ENCODE data around the gene SIPA1. TPM values are rescaled to one million over a fixed set of nuclear protein-coding genes. Genes with fewer than 3 reads are reported as not detected.

The SIPA1 gene
- total RNA-seq, 8 experiments from 2014 or later, result 4.8 to 16.1 (median 8.0) TPM

DNA sequence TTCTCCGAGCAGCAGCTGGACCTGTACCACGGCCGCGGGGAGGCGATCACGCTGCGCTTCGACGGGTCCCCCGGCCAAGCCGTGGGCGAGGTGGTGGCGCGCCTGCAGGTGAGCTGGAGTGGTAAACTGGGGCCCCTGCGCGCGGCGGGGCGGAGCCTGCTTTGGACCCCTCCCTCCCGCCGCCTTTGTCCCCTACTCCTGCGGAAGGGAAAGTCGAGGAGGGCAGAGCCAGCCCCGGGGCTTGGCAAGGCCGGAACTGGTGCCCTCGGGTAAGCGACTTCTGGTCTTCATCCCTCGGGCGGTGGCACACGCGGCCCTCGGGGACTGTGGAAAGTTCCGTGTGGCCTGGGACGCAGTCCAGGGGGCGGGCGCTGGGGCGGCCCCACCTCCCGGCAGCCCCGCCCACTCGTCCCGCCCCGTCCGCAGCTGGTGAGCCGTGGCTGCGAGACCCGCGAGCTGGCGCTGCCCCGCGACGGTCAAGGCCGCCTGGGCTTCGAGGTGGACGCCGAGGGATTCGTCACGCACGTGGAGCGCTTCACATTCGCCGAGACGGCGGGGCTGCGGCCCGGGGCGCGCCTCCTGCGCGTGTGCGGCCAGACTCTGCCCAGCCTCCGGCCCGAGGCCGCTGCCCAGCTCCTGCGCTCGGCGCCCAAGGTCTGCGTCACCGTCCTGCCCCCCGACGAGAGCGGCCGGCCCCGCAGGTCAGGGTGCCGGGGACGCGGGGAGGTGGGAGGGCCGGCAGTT, 9.2 kb downstream of the SIPA1 start:
- in situ Hi-C loops (cut with MboI; ENCODE audit: low pct_unique_long_range_greater_than_20kb in 2 of 9, low sequenced_read_pairs in 9 of 9, unreplicated experiment in 9 of 9), result no loop called here
- no peak overlapping the region for H3K27ac ChIP-seq
- peak in 4 of 8 experiments; percentile 5 to 55 (median 32) for ATAC-seq (replicated peaks in 6 of 8)
- H3K4me1 ChIP-seq (replicated peaks in 1 of 2), result peaks cover 7 to 25% of the 10 kb centered on the region in 2 donors
- WGBS, 10 experiments, result 16 to 31% (median 30%) methylated on average over 2 to 9 of the region's 87 CpGs; no CpG with 5 or more reads in 7 of the 10 experiments
- peak overlapping the region in 2 of 5 donors; percentile 9 to 23 for H3K4me3 ChIP-seq

DNA sequence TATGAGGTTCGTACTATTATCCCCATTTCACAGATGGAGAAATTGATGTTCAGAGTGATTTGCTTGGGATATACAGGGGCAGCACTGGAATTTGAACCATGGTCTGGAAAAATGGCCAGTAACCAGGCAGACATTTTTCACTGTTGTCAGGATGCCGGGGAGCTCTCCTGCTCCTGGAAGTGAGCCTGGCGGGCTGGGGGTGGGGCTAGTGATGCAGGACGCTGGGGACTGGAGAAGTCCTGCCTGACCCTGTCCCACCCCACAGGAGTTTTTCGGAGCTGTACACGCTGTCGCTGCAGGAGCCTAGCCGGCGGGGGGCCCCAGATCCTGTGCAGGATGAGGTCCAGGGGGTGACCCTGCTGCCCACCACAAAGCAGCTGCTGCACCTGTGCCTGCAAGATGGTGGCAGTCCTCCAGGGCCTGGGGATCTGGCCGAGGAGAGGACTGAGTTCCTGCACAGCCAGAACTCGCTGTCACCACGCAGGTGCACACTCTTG, 11.1 kb downstream of the SIPA1 start:
- Histone ChIP-seq H3K4me1 (replicated peaks in 1 of 2) (peaks cover 18 to 27% of the 10 kb centered on the region in 2 donors), H3K4me3 (no peak overlapping the region), H3K27ac (no peak overlapping the region)
- ATAC-seq (replicated peaks in 6 of 8), result no peak
- in situ Hi-C loops (cut with MboI; ENCODE audit: low pct_unique_long_range_greater_than_20kb in 2 of 9, low sequenced_read_pairs in 9 of 9, unreplicated experiment in 9 of 9), result no loop called here
- 83 to 100% (median 100%) methylated on average over 1 to 4 of the region's 12 CpGs; no CpG with 5 or more reads in 5 of the 10 experiments for WGBS, 10 experiments

DNA sequence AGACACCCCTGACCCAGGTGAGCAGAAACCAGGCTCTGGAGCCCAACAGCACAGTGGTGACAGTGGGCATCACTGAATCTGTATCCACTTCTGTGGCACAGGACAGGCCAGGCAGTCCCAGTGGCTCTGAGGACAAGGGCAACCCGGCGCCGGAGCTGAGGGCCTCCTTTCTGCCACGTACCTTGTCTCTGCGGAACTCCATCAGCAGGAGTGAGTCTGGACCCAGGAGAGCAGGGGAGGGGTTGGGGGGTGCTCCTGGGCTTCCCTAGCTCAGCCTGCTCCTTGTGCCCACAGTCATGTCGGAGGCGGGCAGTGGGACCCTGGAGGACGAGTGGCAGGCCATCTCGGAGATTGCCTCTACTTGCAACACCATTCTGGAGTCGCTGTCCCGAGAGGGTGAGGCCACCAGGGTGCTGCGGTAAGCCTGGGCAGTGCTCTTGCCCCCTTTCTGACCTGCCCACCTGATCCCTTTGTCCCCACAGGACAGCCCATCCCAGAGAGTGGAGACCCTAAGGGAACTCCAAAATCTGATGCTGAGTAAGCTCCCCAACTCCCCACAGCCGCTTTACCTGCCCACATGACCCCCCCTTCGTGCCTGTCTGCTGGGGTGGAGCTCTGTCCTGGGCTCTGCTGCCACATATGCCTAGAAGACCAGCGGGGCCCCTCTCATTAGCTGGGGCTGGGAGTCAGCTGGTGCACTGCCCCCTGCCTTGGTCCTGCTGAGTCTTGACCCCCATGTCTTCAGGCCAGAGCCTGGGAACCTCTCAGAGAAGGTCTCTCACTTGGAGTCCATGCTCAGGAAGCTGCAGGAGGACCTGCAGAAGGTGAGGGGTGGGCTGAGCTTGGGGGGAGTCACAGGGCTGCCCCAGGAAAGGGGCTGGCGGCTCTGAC, 12.0 kb downstream of the SIPA1 start:
- no peak for ATAC-seq (replicated peaks in 6 of 8)
- 60 to 80% methylated on average over 2 of the region's 16 CpGs; no CpG with 5 or more reads in 8 of the 10 experiments for WGBS, 10 experiments
- Histone ChIP-seq H3K4me3 (no peak overlapping the region), H3K27ac (peak overlapping the region in 1 of 2 donors; percentile 7), H3K4me1 (replicated peaks in 1 of 2) (peaks cover 20 to 25% of the 10 kb centered on the region in 2 donors)
- in situ Hi-C loops (cut with MboI; ENCODE audit: low pct_unique_long_range_greater_than_20kb in 2 of 9, low sequenced_read_pairs in 9 of 9, unreplicated experiment in 9 of 9), result no loop called here

DNA sequence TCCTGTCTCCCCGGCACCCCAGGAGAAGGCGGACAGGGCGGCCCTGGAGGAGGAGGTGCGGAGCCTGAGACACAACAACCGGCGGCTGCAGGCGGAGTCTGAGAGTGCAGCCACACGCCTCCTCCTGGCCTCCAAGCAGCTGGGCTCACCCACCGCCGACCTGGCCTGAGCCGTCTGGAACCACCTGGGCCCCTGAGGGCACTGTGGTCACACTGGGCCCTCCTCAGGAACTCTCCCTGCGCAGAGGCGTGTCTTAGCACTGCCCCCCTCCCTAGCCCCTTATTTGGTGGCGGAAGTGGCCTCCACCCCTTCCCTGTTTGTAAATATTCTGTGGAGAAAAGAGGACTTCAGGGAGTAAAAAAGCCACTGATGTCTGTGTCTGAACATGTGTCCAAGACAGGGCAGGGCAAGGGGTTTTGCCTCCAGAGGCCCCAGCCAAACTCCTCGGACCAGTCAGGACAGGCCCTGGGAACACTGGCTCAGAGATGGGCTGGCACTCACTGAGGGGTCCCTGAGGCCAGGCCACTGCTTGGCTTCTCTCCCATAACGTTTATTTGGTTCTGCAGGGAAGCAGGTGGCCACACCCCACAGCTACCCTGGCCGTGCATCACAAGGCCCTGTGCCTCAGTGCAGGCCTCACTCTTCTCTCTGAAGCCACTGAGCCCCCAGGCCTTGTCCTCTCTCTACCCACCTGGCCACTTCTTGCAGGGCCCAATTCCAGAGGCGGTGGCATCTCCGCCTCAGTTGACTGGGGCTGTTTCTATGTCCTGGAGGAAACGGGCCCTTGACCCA, 12.8 kb downstream of the SIPA1 start:
- ATAC-seq (replicated peaks in 6 of 8), result peak in 2 of 8 experiments; percentile 3
- WGBS, 10 experiments, result 0 to 100% (median 75%) methylated on average over 2 to 7 of the region's 20 CpGs; no CpG with 5 or more reads in 3 of the 10 experiments
- Histone ChIP-seq H3K4me3 (no peak overlapping the region), H3K27ac (peak overlapping the region in 1 of 2 donors; percentile 7), H3K4me1 (replicated peaks in 1 of 2) (peaks cover 20 to 25% of the 10 kb centered on the region in 2 donors)
- in situ Hi-C loops (cut with MboI; ENCODE audit: low pct_unique_long_range_greater_than_20kb in 2 of 9, low sequenced_read_pairs in 9 of 9, unreplicated experiment in 9 of 9), result no loop called here

DNA sequence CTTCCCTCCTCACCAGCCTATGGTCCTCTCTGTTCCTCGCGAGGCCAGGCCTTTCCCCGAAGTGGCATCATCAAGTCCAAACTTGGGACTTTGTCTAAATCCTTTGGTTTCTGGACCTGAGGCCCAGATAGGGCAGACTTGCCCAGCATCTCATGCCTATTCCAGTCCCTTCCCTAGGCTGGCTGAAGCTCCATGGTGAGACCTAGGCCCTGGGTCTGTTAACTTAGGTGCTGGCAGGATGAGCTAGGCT, 13.4 kb downstream of the SIPA1 start:
- Histone ChIP-seq H3K27ac (peak overlapping the region in 1 of 2 donors; percentile 94), H3K4me1 (replicated peaks in 1 of 2) (peaks cover 20 to 25% of the 10 kb centered on the region in 2 donors), H3K4me3 (no peak overlapping the region)
- in situ Hi-C loops (cut with MboI; ENCODE audit: low pct_unique_long_range_greater_than_20kb in 2 of 9, low sequenced_read_pairs in 9 of 9, unreplicated experiment in 9 of 9), result no loop called here
- 80 to 100% (median 98%) methylated on average over 1 to 3 of the region's 3 CpGs; no CpG with 5 or more reads in 6 of the 10 experiments for WGBS, 10 experiments
- ATAC-seq (replicated peaks in 6 of 8), result no peak

DNA sequence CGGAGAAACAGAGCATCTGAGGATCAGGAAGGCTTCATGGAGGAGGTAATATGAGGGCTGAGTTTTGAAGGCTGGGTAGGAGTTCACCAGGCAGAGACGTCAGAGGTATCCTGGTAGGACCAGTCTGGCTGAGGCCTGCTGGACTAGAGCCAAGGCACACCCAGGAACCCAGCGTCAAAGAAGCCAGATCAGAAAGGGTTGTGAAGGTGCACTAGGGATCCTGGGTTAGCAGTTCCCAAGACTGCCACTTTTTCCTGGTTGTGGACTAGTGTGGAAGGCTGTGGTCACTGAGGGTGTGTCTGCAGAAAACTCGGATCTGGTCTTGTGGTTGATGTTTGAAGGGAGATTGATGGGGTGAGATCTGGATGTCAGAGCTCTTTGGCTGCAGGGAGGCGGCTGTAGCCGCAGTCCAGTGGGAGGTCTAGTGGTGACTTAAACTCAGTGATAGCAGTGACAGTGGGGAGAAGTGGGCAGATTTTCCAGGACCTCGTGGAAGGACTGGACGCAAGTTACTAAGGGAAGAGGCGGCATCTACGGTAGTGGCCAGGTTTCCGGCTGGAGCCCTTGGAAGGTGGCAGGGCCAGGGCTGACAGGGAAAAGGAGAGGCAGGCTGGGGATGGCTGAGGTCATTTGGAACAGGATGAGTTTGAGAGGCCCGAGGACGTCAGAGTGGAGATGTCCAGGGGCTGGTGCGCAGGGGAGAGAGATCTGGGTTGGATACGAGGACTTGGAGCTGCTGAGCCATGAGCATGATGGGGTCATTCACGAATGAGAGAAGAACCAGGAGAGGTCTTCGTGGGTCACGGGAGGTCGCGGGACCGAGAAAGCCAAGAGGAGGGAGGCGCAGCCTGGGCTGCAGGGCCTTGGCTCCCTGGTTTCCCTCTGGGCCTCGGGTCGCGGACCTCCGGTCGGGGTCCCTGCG, 13.9 kb downstream of the SIPA1 start:
- peak overlapping the region; percentile 41 to 49 (median 45) for H3K4me3 ChIP-seq
- H3K27ac ChIP-seq, result peak overlapping the region; percentile 94 to 97
- WGBS, 10 experiments, result 0 to 90% (median 53%) methylated on average over 1 to 11 of the region's 28 CpGs; no CpG with 5 or more reads in 1 of the 10 experiments
- in situ Hi-C loops (cut with MboI; ENCODE audit: low pct_unique_long_range_greater_than_20kb in 2 of 9, low sequenced_read_pairs in 9 of 9, unreplicated experiment in 9 of 9), result no loop called here
- peak; percentile 4 to 43 (median 24) for ATAC-seq (replicated peaks in 6 of 8)
- H3K4me1 ChIP-seq (replicated peaks in 1 of 2), result peaks cover 20 to 25% of the 10 kb centered on the region in 2 donors

DNA sequence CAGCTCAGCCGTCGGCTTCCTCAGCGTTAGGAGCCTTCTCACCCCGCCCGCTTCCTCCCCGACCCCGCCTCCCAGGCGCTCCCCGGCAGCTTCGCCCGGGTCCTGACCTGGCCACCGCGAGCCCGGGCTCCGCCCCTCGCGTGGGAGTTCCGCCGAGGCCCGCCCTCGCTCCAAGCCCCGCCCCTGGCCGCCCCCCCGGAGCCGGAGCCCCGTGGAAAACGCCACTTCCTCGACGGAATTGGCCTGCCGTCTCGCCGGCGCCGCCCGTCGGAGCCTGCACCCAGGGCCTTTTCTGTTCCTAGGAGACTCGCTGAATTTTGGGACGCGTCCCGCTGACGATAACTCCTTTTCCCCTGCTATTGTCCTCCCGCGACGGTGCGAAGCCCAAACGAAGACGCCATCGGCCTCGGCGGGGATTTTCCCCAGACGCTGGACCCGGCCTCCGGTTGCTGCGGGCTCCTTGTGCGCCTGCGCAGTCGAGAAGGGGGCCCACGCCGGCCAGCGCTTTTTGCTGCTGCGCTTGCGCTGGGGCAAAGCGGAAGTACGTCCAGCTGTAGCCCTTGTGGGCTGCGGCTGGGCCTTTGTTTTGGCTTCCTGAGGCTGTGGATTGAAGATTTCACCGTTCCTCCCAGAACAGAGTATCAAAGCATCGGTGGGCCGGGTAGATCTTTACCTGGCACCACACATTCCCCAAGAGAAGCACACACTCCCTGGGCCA, 14.8 kb downstream of the SIPA1 start:
- peak overlapping the region; percentile 41 to 49 (median 45) for H3K4me3 ChIP-seq
- 0 to 2% (median 1%) methylated on average over 3 to 23 of the region's 68 CpGs; no CpG with 5 or more reads in 6 of the 10 experiments for whole genome bisulfite sequencing, 10 experiments
- peak; percentile 66 to 84 (median 78) for ATAC-seq (replicated peaks in 6 of 8)
- peak overlapping the region; percentile 94 to 97 for H3K27ac ChIP-seq
- peaks cover 20 to 25% of the 10 kb centered on the region in 2 donors for H3K4me1 ChIP-seq (replicated peaks in 1 of 2)
- in situ Hi-C loops (cut with MboI; ENCODE audit: low pct_unique_long_range_greater_than_20kb in 2 of 9, low sequenced_read_pairs in 9 of 9, unreplicated experiment in 9 of 9), result no loop called here

DNA sequence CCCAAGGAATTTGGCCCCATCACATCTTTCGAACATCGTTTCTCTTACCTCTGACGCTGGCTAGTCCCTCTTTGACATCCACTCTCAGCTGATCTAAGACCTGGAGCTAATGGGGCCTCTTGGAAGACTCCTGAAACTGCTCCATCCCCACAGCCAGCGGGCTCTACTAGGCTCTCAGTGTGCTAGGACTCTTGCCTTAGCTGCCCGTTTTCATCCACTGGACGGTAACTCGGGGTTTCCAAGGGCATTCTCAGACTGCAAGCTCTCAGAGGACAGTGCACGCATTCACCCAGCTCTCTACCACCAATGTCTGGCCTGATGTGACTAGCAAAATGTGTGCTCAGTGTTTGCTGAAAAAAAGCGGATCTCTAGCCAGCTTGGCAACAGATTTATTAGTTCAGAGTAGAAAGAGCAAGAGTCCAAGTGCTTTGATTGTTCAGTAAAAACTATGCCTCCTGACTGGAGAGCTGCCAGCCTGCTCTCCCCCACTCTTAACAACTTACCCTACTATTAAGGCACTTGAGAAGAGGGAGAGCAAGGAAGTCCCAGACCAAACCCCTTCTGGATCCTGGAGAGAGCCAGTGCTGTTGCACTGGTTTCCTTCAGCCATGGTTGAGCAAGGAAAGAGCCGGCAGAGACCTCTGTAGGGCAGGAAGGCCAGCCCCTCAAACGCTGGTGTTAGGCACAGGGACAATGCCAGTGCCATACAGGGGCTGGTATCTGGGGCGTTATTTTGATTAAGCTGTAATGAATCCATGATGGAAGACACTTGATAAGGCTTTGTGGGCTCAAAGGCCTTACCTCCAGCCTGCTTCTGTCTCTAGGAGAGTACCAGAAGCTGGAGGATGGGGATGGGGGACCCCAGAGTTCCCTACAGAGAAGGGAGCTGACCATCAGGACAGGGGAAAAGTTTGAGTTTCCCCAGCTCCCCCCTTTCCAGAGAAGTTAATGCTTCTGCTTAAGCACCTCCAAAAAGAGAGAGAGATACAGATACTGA, 15.6 kb downstream of the SIPA1 start:
- 20 to 100% (median 64%) methylated on average over 1 to 8 of the region's 12 CpGs; no CpG with 5 or more reads in 3 of the 10 experiments for WGBS, 10 experiments
- Histone ChIP-seq H3K27ac (peak overlapping the region; percentile 94 to 97), H3K4me1 (replicated peaks in 1 of 2) (peaks cover 20 to 25% of the 10 kb centered on the region in 2 donors), H3K4me3 (peak overlapping the region; percentile 41 to 49 (median 45))
- in situ Hi-C loops (cut with MboI; ENCODE audit: low pct_unique_long_range_greater_than_20kb in 2 of 9, low sequenced_read_pairs in 9 of 9, unreplicated experiment in 9 of 9), result no loop called here
- ATAC-seq (replicated peaks in 6 of 8), result peak in 6 of 8 experiments; percentile 1 to 16 (median 4)

DNA sequence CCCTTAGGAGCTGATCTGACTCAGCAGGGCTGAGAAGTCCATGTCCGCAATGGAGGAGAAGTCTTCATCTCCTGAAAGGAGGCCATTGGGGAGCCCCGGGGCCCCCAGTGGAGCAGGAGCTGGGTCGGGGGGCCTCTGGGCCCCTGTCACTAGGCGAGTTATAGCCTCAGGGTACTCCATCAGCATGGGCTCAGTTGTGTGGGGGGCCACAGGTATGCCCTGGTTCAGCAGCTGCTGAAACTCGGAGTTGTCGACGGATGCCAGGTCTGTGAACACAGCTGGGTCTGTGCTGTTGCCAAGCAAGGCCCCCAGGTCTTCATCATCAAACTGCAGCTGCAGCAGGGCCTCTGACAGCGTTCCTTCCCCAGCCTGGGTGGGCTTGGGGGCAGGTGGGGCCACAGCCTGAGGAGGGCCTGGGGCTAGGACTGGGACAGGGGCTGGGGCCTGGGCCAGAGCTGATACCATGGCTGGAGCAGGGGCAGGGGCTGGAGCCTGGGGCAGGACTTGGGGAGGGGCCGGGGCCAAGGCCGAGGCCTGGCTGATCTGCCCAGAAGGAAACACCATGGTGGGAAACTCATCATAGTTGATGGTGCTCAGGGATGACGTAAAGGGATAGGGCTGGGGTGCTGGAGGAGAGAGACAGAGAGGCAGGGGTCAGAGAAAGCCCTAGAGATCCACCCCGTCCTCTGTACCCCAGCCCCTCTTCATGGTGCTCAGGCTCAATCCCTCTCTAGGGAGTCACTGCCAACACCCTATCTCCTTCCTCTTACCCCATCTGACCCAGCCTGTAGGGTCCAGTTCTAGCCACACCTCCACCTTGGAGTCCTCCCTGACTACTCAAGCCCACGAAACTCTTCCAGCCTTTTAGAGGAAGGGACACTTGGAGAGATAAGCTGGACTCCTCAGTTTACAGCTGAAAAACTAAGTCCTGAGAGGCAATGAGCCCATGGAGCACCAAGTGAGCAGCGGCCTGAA, 16.8 kb downstream of the SIPA1 start:
- WGBS, 10 experiments, result 60 to 100% (median 100%) methylated on average over 1 to 2 of the region's 14 CpGs; no CpG with 5 or more reads in 5 of the 10 experiments
- no peak for ATAC-seq (replicated peaks in 6 of 8)

More for the DNA sequence above, 16.8 kb downstream of the SIPA1 start:
- H3K27ac ChIP-seq, result no peak overlapping the region
- in situ Hi-C loops (cut with MboI; ENCODE audit: low pct_unique_long_range_greater_than_20kb in 2 of 9, low sequenced_read_pairs in 9 of 9, unreplicated experiment in 9 of 9), result no loop called here
- H3K4me1 ChIP-seq (replicated peaks in 1 of 2), result peaks cover 20 to 25% of the 10 kb centered on the region in 2 donors
- no peak overlapping the region for H3K4me3 ChIP-seq

Measured in motor neuron (in vitro differentiated cells).